Measurements from ENCODE around the gene ETV4. TPM values are rescaled to one million over a fixed set of nuclear protein-coding genes. Genes with fewer than 3 reads are reported as not detected.
A peak's percentile ranks its signal among the peaks of the same experiment; 100 is the strongest.

The ETV4 gene
- total and polyA plus RNA-seq, 2 of the 13 experiments (the other 11 are each of a cell fraction or from before 2014, with no cell fraction given) = 128 to 330 TPM

DNA sequence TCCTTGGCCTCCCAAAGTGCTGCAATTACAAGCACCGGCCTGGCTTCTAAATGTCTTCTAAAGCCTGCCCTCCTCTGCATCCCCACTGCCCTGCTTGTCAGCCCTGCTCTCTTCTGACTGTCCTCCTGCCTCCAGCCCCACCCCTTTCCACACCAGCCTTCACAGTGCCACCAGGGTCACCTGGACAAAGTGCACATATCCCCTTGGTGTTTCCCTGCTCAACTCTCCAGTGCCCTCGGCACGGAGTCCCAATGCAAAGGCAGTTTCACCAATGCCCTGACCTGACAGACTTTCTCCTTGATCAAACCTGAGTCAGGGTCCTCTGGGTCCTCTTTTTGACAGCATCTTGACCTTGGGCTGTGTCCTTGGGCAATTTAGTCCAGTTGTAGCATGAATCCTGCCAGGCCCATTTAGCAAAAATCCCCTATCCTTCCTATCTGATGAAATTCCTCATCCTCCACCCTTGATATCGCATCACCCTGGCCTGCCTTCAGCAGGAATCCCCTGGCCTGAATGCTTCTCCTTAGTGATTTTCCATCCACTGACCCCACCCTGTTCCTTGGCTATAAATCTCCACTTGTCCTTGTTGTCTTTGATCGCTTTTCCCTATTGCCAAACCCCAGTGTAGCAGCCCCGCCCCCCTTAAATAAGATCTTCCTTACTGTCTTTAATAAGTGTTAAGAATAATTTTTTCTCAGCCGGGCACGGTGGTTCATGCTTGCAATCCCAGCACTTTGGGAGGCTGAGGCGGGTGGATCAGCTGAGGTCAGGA is 42.7 kb upstream of the ETV4 start (continued):
- TF ChIP-seq, protein P1, sequence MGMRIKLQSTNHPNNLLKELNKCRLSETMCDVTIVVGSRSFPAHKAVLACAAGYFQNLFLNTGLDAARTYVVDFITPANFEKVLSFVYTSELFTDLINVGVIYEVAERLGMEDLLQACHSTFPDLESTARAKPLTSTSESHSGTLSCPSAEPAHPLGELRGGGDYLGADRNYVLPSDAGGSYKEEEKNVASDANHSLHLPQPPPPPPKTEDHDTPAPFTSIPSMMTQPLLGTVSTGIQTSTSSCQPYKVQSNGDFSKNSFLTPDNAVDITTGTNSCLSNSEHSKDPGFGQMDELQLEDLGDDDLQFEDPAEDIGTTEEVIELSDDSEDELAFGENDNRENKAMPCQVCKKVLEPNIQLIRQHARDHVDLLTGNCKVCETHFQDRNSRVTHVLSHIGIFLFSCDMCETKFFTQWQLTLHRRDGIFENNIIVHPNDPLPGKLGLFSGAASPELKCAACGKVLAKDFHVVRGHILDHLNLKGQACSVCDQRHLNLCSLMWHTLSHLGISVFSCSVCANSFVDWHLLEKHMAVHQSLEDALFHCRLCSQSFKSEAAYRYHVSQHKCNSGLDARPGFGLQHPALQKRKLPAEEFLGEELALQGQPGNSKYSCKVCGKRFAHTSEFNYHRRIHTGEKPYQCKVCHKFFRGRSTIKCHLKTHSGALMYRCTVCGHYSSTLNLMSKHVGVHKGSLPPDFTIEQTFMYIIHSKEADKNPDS (CRISPR knock-in tag; IDR thresholded peaks at IDR 0.05) = 0 out of 2 replicates have a peak, but pooled peaks have one; percentile 48
- TF ChIP-seq SALL1 (CRISPR knock-in tag; IDR thresholded peaks at IDR 0.05) (peak; percentile 82), ZNF501 (CRISPR knock-in tag; IDR thresholded peaks at IDR 0.05) (no peak), ZNF772 (CRISPR knock-in tag; IDR thresholded peaks at IDR 0.05) (0 out of 2 replicates have a peak, but pooled peaks have one; percentile 39), KDM4B (CRISPR knock-in tag; IDR thresholded peaks at IDR 0.05) (peak; percentile 29; the same call in 1 of the 2 replicates), ZNF180 (CRISPR knock-in tag; IDR thresholded peaks at IDR 0.05; ENCODE audit: borderline replicate concordance, low read depth) (no peak), ZNF468 (CRISPR knock-in tag; IDR thresholded peaks at IDR 0.05) (no peak), ZNF703 (CRISPR knock-in tag; IDR thresholded peaks at IDR 0.05; ENCODE audit: borderline replicate concordance) (no peak), KMT2B (CRISPR knock-in tag; IDR thresholded peaks at IDR 0.05) (no peak), ZNF292 (CRISPR knock-in tag; IDR thresholded peaks at IDR 0.05; ENCODE audit: borderline replicate concordance, low read depth) (peak; percentile 98; the same call in 1 of the 2 replicates), POLR2A (IDR thresholded peaks at IDR 0.05; ENCODE audit: insufficient read depth in 1 of 2, low read depth in 2 of 2, low read length in 2 of 2) (no peak), HNF4A (CRISPR knock-in tag; IDR thresholded peaks at IDR 0.05) (peak; percentile 81), ZNF749 (CRISPR knock-in tag; IDR thresholded peaks at IDR 0.05; ENCODE audit: borderline replicate concordance) (no peak), TEAD3 (CRISPR knock-in tag; optimal IDR thresholded peaks at IDR 0.05; ENCODE audit: borderline replicate concordance) (peak; percentile 46), ATAD3A (CRISPR knock-in tag; IDR thresholded peaks at IDR 0.05) (no peak), ZNF382 (CRISPR knock-in tag; IDR thresholded peaks at IDR 0.05; ENCODE audit: borderline replicate concordance) (no peak), ZZZ3 (CRISPR knock-in tag; IDR thresholded peaks at IDR 0.05; ENCODE audit: borderline replicate concordance) (no peak), PPARG (CRISPR knock-in tag; conservative IDR thresholded peaks at IDR 0.05) (peak; percentile 88)
- TF ChIP-seq, protein P2, sequence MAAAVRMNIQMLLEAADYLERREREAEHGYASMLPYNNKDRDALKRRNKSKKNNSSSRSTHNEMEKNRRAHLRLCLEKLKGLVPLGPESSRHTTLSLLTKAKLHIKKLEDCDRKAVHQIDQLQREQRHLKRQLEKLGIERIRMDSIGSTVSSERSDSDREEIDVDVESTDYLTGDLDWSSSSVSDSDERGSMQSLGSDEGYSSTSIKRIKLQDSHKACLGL (CRISPR knock-in tag; IDR thresholded peaks at IDR 0.05) = no peak
- TF ChIP-seq, protein P3, sequence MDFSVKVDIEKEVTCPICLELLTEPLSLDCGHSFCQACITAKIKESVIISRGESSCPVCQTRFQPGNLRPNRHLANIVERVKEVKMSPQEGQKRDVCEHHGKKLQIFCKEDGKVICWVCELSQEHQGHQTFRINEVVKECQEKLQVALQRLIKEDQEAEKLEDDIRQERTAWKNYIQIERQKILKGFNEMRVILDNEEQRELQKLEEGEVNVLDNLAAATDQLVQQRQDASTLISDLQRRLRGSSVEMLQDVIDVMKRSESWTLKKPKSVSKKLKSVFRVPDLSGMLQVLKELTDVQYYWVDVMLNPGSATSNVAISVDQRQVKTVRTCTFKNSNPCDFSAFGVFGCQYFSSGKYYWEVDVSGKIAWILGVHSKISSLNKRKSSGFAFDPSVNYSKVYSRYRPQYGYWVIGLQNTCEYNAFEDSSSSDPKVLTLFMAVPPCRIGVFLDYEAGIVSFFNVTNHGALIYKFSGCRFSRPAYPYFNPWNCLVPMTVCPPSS (IDR thresholded peaks at IDR 0.05) = no peak
- TF ChIP-seq, protein P4, sequence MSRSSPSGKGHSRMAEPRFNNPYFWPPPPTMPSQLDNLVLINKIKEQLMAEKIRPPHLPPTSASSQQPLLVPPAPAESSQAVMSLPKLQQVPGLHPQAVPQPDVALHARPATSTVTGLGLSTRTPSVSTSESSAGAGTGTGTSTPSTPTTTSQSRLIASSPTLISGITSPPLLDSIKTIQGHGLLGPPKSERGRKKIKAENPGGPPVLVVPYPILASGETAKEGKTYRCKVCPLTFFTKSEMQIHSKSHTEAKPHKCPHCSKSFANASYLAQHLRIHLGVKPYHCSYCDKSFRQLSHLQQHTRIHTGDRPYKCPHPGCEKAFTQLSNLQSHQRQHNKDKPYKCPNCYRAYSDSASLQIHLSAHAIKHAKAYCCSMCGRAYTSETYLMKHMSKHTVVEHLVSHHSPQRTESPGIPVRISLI (CRISPR knock-in tag; IDR thresholded peaks at IDR 0.05; ENCODE audit: borderline replicate concordance) = no peak
- TF ChIP-seq, protein P5, sequence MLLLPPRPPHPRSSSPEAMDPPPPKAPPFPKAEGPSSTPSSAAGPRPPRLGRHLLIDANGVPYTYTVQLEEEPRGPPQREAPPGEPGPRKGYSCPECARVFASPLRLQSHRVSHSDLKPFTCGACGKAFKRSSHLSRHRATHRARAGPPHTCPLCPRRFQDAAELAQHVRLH (CRISPR knock-in tag; IDR thresholded peaks at IDR 0.05; ENCODE audit: borderline replicate concordance, low read depth) = 0 out of 2 replicates have a peak, but pooled peaks have one; percentile 18
- TF ChIP-seq, protein P6, sequence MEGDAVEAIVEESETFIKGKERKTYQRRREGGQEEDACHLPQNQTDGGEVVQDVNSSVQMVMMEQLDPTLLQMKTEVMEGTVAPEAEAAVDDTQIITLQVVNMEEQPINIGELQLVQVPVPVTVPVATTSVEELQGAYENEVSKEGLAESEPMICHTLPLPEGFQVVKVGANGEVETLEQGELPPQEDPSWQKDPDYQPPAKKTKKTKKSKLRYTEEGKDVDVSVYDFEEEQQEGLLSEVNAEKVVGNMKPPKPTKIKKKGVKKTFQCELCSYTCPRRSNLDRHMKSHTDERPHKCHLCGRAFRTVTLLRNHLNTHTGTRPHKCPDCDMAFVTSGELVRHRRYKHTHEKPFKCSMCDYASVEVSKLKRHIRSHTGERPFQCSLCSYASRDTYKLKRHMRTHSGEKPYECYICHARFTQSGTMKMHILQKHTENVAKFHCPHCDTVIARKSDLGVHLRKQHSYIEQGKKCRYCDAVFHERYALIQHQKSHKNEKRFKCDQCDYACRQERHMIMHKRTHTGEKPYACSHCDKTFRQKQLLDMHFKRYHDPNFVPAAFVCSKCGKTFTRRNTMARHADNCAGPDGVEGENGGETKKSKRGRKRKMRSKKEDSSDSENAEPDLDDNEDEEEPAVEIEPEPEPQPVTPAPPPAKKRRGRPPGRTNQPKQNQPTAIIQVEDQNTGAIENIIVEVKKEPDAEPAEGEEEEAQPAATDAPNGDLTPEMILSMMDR (CRISPR knock-in tag; IDR thresholded peaks at IDR 0.05) = peak; percentile 23
